WERI-Rb-1 (cell line): ENCODE data around the gene PLAGL2.
A peak's percentile ranks its signal among the peaks of the same experiment; 100 is the strongest.

ENCODE experiments used
- DNase-seq: peaks from one replicate; pipeline ENCODE4 v3.0.0-alpha.2; 2020
- H3K27ac ChIP-seq: fragments of 250-450 bp; sonication (Bioruptor Pico); 2 replicates; pipeline ENCODE4 v1.5.1; 2020; ENCODE audit warnings: mild to moderate bottlenecking, moderate library complexity
- H3K27me3 ChIP-seq: fragments of 250-450 bp; sonication (Bioruptor Pico); 2 replicates; pipeline ENCODE4 v1.5.1; 2021; ENCODE audit warnings: mild to moderate bottlenecking, low read depth, moderate library complexity; ENCODE audit not compliant: insufficient read depth, severe bottlenecking
- H3K36me3 ChIP-seq: fragments of 250-450 bp; sonication (Bioruptor Pico); 2 replicates; pipeline ENCODE4 v1.5.1; 2020; ENCODE audit warnings: mild to moderate bottlenecking, moderate library complexity
- H3K4me3 ChIP-seq: 2 replicates; pipeline ENCODE4 v1.5.1; 2011; ENCODE audit warnings: low read depth, mild to moderate bottlenecking, control low read depth, low read length
- H3K9me3 ChIP-seq: fragments of 250-450 bp; sonication (Bioruptor Pico); 2 replicates; pipeline ENCODE4 v1.5.1; 2021; ENCODE audit warnings: mild to moderate bottlenecking, moderate library complexity; ENCODE audit not compliant: severe bottlenecking
- TF ChIP-seq, protein P1 (sequence below): IDR thresholded peaks from 2 replicates; pipeline ENCODE4 v1.5.1; 2011; ENCODE audit warnings: low read depth, mild to moderate bottlenecking, control low read depth, inconsistent platforms, low read length

The PLAGL2 gene

DNA sequence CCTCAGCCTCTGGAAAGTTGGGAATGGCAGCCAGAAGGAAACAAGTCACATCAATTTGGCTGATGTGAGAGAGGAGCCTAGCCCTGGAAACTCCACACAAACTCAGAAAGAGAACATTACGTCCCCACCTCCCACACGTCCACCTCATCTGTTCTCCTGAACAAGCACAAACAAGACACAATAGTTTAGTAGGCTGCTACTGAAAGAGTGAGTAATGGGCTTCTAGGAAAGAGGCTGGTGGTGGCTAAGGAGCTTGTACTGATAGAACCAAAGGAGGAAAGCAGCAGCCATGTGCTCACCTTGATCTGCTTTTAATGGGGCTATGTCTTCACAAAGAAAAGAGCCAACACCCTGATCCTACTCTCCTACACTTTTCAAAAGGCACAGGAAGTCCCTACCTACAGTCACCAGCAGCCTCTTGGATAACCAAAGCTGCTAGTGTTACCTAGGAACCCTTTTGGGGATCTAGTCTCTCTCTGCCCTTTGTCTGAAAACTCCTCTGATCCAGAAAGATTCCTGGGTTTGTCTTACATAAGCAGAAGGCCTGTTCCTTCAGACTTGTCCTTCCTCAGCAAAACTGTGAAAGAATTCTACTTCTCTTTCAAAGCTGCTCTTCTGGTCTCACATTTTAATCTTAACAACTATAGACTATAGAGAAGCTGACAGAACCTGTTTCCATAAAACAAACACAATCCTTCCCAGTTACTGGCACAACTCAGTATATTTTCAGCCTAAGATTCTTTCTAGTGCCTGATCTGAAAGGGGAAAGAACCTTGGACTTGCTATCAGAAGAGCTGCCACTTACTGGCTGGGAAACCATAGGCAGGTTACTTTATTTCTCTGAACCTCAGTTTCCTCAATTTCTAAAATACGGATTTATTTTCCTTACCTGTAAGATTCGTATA, 3.1 kb downstream of the PLAGL2 start:
- Histone ChIP-seq H3K36me3 (peaks cover 57% of the 10 kb centered on the region), H3K4me3 (peak overlapping the region; percentile 95), H3K27ac (peak overlapping the region; percentile 94), H3K9me3 (no peaks in the 10 kb centered on the region), H3K27me3 (no peaks in the 10 kb centered on the region)
- no peak for DNase-seq
- TF ChIP-seq, protein P1, sequence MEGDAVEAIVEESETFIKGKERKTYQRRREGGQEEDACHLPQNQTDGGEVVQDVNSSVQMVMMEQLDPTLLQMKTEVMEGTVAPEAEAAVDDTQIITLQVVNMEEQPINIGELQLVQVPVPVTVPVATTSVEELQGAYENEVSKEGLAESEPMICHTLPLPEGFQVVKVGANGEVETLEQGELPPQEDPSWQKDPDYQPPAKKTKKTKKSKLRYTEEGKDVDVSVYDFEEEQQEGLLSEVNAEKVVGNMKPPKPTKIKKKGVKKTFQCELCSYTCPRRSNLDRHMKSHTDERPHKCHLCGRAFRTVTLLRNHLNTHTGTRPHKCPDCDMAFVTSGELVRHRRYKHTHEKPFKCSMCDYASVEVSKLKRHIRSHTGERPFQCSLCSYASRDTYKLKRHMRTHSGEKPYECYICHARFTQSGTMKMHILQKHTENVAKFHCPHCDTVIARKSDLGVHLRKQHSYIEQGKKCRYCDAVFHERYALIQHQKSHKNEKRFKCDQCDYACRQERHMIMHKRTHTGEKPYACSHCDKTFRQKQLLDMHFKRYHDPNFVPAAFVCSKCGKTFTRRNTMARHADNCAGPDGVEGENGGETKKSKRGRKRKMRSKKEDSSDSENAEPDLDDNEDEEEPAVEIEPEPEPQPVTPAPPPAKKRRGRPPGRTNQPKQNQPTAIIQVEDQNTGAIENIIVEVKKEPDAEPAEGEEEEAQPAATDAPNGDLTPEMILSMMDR = no peak

DNA sequence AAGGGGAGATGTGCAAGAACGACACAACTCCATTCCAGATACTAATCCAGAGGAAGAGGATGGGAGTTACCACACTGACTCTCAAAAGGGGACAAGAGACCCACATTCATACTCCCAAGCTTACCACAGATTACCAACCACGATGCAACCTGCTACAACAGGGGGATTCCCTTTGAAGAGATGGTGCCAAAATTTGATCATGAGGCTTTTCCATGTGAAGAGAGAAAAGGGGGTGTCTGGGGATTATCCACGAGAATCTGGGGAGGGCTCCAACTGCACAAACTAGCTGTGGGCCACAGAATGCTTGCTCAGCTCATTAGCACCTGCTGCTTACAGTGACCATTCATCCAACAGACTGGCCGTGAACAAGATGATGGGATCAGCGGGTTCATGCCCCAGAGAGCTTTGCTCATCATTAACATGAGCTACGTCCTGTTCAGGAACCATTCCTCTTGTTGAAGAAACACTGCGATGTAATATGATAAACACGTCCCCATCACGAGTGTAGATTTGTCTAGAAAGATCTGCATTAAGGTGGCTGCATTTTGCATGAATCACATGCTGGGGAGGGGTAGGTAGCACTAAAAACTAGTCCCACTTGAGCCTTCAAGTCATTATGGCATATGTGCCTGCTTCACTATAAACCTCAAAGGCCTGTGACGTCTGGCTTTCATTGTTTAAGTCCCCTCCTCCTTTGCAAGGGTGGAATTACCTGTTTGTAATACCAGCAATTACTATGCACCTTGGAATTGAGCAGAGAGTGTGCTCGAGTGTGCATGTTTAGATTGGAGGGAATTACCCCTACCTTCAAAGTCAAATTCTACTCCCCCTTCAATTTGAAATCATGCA, 4.0 kb downstream of the PLAGL2 start:
- Histone ChIP-seq H3K27ac (peak overlapping the region; percentile 94), H3K9me3 (no peaks in the 10 kb centered on the region), H3K36me3 (peaks cover 65% of the 10 kb centered on the region), H3K4me3 (no peak overlapping the region), H3K27me3 (no peaks in the 10 kb centered on the region)
- TF ChIP-seq, protein P1 = no peak
- peak; percentile 40 for DNase-seq

DNA sequence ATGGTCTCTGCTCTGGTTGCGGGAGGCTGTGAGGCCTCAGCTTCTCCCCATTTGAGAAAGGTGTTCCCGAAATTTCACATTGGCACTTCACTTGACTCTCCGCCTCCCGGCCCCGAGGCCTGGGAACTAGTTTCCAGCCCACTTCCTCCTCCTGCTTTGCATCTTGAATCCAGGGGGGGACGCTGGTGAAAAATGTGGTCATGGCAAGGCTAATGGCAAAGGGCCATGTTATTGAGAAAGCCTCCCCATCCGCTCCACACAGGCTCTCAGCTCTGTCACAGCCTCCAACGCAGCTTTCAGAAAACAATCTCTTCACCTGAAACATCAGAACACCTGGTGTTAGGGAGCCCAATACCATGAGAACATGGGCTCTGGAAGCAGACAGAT, 5.6 kb downstream of the PLAGL2 start:
- peaks cover 82% of the 10 kb centered on the region for H3K36me3 ChIP-seq
- H3K9me3 ChIP-seq = no peaks in the 10 kb centered on the region
- H3K27ac ChIP-seq = no peak overlapping the region
- no peak for DNase-seq
- TF ChIP-seq, protein P1 = no peak
- H3K27me3 ChIP-seq = no peaks in the 10 kb centered on the region
- H3K4me3 ChIP-seq = no peak overlapping the region

DNA sequence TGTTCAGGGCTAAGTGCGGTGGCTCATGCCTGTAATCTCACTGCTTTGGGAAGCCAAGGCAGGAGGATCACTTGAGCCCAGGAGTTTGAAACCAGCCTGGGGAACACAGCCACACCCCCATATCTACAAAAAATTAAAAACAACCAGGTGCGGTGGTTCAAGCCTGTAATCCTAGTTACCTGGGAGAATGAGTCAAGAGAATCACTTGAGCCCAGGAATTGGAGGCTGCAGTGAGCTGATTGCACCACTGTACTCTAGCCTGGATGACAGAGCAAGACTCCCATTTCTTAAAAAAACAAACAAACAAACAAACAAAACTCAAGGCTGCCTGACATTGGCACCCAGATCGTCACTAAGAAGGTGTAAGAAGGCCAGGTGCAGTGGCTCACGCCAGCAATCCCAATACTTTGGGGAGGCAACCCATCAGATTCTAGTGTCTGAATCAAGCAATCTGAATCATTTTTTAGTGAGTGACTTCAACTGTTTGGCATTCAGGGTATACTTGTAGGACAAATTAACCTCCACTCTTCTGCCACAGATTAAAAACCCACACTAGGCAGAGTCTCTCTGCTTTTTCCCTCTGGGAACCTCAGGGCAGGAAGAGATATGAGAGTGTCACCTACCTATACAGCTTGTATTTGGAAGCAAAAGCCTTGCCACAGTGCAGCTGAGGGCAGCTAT, 6.1 kb downstream of the PLAGL2 start:
- no peak for DNase-seq
- no peaks in the 10 kb centered on the region for H3K27me3 ChIP-seq
- H3K36me3 ChIP-seq = peaks cover 87% of the 10 kb centered on the region
- H3K27ac ChIP-seq = no peak overlapping the region
- TF ChIP-seq, protein P1 = no peak
- no peaks in the 10 kb centered on the region for H3K9me3 ChIP-seq
- H3K4me3 ChIP-seq = no peak overlapping the region

DNA sequence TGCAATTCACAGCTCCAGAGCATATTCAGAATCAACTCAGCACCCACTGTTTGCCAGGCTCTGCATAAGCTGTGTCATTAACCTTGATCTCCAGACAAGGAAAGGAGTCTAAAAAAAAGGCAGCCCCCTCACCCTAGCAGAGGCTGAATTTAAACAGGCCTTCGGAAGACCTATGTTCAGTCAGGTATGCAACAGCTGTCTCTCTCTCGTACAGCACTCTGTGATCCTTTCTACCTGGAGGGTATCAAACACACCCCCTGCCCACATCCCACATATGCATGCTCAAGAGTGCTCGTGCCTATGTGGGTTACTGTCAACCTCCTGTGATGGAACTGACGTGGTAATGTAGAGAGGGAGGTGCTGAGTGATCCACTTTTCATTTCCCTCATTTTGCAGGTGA, 8.5 kb downstream of the PLAGL2 start:
- H3K36me3 ChIP-seq = peaks cover 98% of the 10 kb centered on the region
- H3K27ac ChIP-seq = no peak overlapping the region
- no peak for DNase-seq
- no peak overlapping the region for H3K4me3 ChIP-seq
- H3K9me3 ChIP-seq = no peaks in the 10 kb centered on the region
- no peaks in the 10 kb centered on the region for H3K27me3 ChIP-seq
- TF ChIP-seq, protein P1 = no peak
